Mesothelial cell of epicardium (in vitro differentiated cells): ENCODE results near the gene ELL2. TPM values are rescaled to one million over a fixed set of nuclear protein-coding genes. Genes with fewer than 3 reads are reported as not detected.

Experiments
- DNase-seq, 2 experiments: peaks; one replicate each; pipeline ENCODE4 v3.0.0; 2021; ENCODE audit warnings: low spot score in 2 of 2; ENCODE audit not compliant: unreplicated experiment in 2 of 2
- H3K27ac Mint-ChIP-seq: 2 replicates; pipeline ENCODE4 v1.8.0; 2021; ENCODE audit warnings: mixed read lengths
- H3K27me3 Mint-ChIP-seq: 2 replicates; pipeline ENCODE4 v1.8.0; 2021; ENCODE audit warnings: low read depth, mixed read lengths
- H3K36me3 Mint-ChIP-seq: 2 replicates; pipeline ENCODE4 v1.8.0; 2021; ENCODE audit warnings: mixed read lengths
- H3K4me1 Mint-ChIP-seq: 2 replicates; pipeline ENCODE4 v1.8.0; 2021; ENCODE audit warnings: mixed read lengths
- H3K4me3 Mint-ChIP-seq: 2 replicates; pipeline ENCODE4 v1.8.0; 2021; ENCODE audit warnings: mild to moderate bottlenecking, moderate library complexity, mixed read lengths
- H3K9me3 Mint-ChIP-seq: 2 replicates; pipeline ENCODE4 v1.8.0; 2021; ENCODE audit warnings: mixed read lengths
- total RNA-seq: library from RNA; stranded (reverse); gene quantifications from 3 replicates; pipeline ENCODE4 v1.2.1, GENCODE V29; 2021
- TF ChIP-seq, protein P1 (sequence below): fragments of 200-600 bp; sonication (generic); IDR thresholded peaks from one replicate; pipeline ENCODE4 v1.5.0; 2021; ENCODE audit warnings: antibody characterized with exemption; ENCODE audit not compliant: unreplicated experiment

Gene ELL2
- total RNA-seq, 1 donor from 2014 or later: 11.7 TPM

DNA sequence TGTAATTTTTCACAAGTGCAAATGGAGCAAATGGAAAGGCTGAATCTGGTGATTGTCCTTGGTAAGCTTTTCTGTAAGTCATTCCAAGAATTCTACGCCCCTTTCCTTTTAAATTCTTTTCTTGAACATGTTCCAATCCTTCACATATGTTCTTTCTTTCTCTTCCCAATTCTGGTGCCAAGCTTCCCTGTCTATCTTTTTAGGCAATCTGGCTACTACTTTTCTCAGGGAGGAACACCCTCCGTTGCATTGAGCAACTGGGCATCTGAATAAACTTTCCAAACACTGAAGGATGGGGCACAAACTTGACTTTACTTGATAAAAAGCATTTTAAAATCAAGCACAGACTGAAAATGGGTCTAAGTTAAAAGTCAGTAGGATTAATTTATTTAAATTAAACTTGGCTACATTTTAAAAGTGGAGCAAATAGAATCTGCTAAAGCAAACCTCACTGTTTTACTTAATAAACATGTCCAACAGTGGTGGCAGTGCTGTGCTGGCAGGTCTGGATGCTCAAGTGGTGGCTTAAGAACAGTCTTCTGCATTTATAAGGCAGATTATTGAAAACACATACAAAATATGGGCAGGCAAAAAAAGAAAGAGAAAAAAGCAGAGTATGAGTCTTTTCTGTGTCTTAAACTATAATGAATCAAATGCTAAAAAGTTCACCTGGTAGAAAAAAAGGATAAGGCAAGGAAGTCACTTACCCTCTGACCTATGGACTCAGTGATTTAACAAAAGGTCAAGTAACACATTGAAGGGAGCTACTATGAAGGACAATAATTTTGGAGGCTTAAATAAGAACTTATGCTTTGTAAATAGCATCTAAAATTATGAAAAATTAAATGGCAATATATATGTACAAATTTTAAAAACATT, 5.4 kb downstream of the ELL2 start:
- peaks cover 15% of the 10 kb centered on the region for H3K27me3 Mint-ChIP-seq
- H3K27ac Mint-ChIP-seq: no peak overlapping the region
- peaks cover 7% of the 10 kb centered on the region for H3K9me3 Mint-ChIP-seq
- no peaks in the 10 kb centered on the region for H3K36me3 Mint-ChIP-seq
- TF ChIP-seq, protein P1, sequence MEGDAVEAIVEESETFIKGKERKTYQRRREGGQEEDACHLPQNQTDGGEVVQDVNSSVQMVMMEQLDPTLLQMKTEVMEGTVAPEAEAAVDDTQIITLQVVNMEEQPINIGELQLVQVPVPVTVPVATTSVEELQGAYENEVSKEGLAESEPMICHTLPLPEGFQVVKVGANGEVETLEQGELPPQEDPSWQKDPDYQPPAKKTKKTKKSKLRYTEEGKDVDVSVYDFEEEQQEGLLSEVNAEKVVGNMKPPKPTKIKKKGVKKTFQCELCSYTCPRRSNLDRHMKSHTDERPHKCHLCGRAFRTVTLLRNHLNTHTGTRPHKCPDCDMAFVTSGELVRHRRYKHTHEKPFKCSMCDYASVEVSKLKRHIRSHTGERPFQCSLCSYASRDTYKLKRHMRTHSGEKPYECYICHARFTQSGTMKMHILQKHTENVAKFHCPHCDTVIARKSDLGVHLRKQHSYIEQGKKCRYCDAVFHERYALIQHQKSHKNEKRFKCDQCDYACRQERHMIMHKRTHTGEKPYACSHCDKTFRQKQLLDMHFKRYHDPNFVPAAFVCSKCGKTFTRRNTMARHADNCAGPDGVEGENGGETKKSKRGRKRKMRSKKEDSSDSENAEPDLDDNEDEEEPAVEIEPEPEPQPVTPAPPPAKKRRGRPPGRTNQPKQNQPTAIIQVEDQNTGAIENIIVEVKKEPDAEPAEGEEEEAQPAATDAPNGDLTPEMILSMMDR: no peak
- no peak overlapping the region for H3K4me3 Mint-ChIP-seq
- peaks cover 31% of the 10 kb centered on the region for H3K4me1 Mint-ChIP-seq
- no peak for DNase-seq

DNA sequence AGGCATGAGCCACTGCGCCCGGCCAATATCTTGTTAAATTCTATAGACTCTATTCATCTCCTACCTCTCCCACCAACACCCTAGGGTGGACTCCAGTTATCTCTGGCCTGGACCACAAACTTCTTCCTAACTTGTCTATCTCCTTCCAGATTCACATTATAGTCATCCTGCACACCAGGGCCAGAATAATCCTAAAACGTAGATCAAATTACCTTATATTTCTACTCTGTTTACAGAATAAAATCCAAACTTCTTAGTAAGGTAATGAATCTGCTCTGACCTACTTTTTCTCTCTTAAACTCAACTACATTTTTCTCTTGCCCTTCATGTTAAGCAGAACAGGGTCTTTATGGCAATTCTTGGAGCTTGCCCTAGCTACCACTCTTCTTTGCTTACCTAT, 6.9 kb downstream of the ELL2 start:
- Mint-ChIP-seq H3K27me3 (peaks cover 2% of the 10 kb centered on the region), H3K9me3 (peaks cover 7% of the 10 kb centered on the region), H3K4me3 (no peak overlapping the region), H3K36me3 (no peaks in the 10 kb centered on the region), H3K4me1 (peaks cover 20% of the 10 kb centered on the region), H3K27ac (no peak overlapping the region)
- no peak for DNase-seq
- TF ChIP-seq, protein P1: no peak

DNA sequence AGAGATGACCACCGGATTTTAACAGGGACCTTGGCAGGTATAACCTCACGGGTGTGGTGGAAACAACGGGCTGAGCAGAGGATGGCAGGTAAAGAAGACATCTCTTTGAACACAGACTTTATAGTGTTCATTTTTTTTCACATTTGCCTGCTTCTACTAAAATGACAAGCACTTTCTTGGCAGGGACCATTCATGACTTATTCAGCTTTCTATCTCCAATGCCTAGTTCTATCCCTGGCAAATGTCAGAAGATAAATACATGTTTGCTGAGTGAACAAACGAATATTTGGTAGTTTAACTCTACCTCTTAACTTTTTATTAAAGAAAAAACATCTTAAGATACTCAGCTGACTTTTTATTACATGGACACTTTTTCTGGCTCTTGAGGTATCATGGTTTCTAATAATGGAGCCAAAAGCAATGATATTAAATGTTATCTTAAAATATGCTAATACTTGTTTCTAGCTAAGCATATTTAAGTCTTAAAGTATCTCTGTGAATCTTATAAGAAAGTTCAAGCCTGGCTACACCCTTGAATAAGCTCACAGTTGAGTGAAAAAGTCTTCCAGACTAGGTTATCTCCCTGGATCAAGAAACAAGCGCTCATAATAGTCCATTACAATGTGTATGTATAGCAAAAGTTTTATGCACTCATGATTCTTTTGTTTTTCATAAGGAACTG, 8.5 kb downstream of the ELL2 start:
- TF ChIP-seq, protein P1: no peak
- H3K36me3 Mint-ChIP-seq: no peaks in the 10 kb centered on the region
- H3K4me3 Mint-ChIP-seq: no peak overlapping the region
- H3K9me3 Mint-ChIP-seq: peaks cover 7% of the 10 kb centered on the region
- no peaks in the 10 kb centered on the region for H3K27me3 Mint-ChIP-seq
- DNase-seq: no peak
- H3K4me1 Mint-ChIP-seq: peaks cover 11% of the 10 kb centered on the region
- no peak overlapping the region for H3K27ac Mint-ChIP-seq

DNA sequence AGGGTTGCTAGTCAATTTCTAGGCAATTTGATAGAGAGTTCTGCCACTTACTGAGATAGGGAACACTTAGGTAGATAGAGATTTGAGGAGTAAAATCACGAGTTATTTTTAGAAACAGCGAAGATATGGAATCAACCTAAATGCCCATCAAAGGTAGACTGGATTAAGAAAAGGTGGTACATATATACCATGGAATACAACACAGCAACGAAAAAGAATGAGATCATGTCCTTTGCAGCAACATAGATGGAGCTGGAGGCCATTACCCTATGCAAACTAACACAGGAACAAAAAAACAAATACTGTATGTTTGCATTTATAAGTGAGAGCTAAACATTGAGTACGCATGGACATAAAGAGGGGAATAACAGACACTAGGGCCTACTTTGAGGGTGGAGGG, 9.7 kb downstream of the ELL2 start:
- Mint-ChIP-seq H3K4me1 (peaks cover 11% of the 10 kb centered on the region), H3K27me3 (no peaks in the 10 kb centered on the region)

DNA sequence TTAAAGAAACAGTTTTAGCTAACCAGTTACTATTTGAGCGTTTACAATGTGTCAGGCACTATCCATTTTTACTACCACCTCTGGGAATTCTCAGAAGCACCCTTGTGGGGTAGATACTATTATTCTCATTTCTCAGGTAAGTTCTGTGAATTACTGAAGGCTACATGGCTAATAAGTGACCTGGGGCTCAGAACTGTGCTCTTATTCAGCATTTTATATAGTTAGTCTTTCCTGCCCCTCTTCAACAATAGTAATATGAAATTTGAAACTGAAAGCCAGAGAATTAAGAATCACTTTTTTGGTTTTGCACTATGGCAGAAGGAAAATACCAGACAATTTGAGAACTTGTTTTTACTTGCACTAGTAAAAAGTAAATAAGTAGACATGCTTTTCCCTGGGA, 11.8 kb downstream of the ELL2 start:
- H3K4me1 Mint-ChIP-seq: peaks cover 3% of the 10 kb centered on the region
- TF ChIP-seq, protein P1: no peak
- DNase-seq: no peak
- peaks cover 7% of the 10 kb centered on the region for H3K9me3 Mint-ChIP-seq
- H3K36me3 Mint-ChIP-seq: no peaks in the 10 kb centered on the region
- no peak overlapping the region for H3K4me3 Mint-ChIP-seq
- no peak overlapping the region for H3K27ac Mint-ChIP-seq
- no peaks in the 10 kb centered on the region for H3K27me3 Mint-ChIP-seq

More for the DNA sequence above, 9.7 kb downstream of the ELL2 start:
- peaks cover 7% of the 10 kb centered on the region for H3K9me3 Mint-ChIP-seq
- H3K36me3 Mint-ChIP-seq: no peaks in the 10 kb centered on the region
- no peak for DNase-seq
- no peak overlapping the region for H3K4me3 Mint-ChIP-seq
- TF ChIP-seq, protein P1: no peak
- H3K27ac Mint-ChIP-seq: no peak overlapping the region
